Mesodermal cell (in vitro differentiated cells): Measurements from ENCODE around the gene STX18.
"Not testable (repeated sequence)": the region's sequence is repeated elsewhere in the genome, so short reads cannot be mapped to it uniquely, and the experiment has no call there.

ENCODE experiments used
- H3K27ac ChIP-seq: 2 replicates; pipeline ENCODE4 v1.7.0; 2013; ENCODE audit warnings: mild to moderate bottlenecking, low read depth, low read length, moderate library complexity; ENCODE audit not compliant: severe bottlenecking
- H3K36me3 ChIP-seq: 2 replicates; pipeline ENCODE4 v1.7.1; 2013; ENCODE audit warnings: mild to moderate bottlenecking, low read length, moderate library complexity; ENCODE audit not compliant: control insufficient read depth, insufficient read depth
- H3K4me1 ChIP-seq: one replicate; pipeline ENCODE4 v1.7.1; 2013; ENCODE audit warnings: mild to moderate bottlenecking, low read length; ENCODE audit not compliant: insufficient read depth, control insufficient read depth, poor library complexity, severe bottlenecking
- H3K4me3 ChIP-seq: 2 replicates; pipeline ENCODE4 v1.7.0; 2013; ENCODE audit warnings: low read length, control low read depth, mild to moderate bottlenecking; ENCODE audit not compliant: insufficient read depth, poor library complexity, severe bottlenecking; ENCODE audit errors: extremely low read depth
- H3K9me3 ChIP-seq: 2 replicates; pipeline ENCODE4 v1.7.1; 2013; ENCODE audit warnings: mild to moderate bottlenecking, low read length, moderate library complexity; ENCODE audit not compliant: control insufficient read depth
- WGBS, 2 experiments: methylation state at CpG; one replicate each; pipeline ENCODE4 v1.1.5; 2013; ENCODE audit warnings: missing lambda C conversion rate in 2 of 2; ENCODE audit not compliant: insufficient coverage in 2 of 2; 5-methylcytosine and 5-hydroxymethylcytosine counted together

The STX18 gene

GRCh38 chr4:4427886-4428285 lies 114.0 kb downstream of the STX18 start:
- no peak overlapping the region for H3K4me3 ChIP-seq
- H3K4me1 ChIP-seq: peaks cover 22% of the 10 kb centered on the region
- no peaks in the 10 kb centered on the region for H3K9me3 ChIP-seq
- H3K36me3 ChIP-seq: peaks cover 31% of the 10 kb centered on the region
- WGBS, 2 experiments: 79 to 93% methylated on average over 3 of the region's 5 CpGs
- no peak overlapping the region for H3K27ac ChIP-seq

- peaks cover 32% of the 10 kb centered on the region for H3K36me3 ChIP-seq
- H3K4me3 ChIP-seq: no peak overlapping the region
- no peaks in the 10 kb centered on the region for H3K9me3 ChIP-seq
- 59 to 62% methylated on average over 8 to 9 of the region's 12 CpGs for WGBS, 2 experiments
- H3K4me1 ChIP-seq: peaks cover 22% of the 10 kb centered on the region
- peak overlapping the region; percentile 10 for H3K27ac ChIP-seq
Measured at GRCh38 chr4:4427121-4427870, 114.6 kb downstream of the STX18 start.

- no peaks in the 10 kb centered on the region for H3K9me3 ChIP-seq
- whole genome bisulfite sequencing, 2 experiments: 70 to 77% methylated on average over 10 to 11 of the region's 11 CpGs
- no peak overlapping the region for H3K4me3 ChIP-seq
- peak overlapping the region; percentile 10 for H3K27ac ChIP-seq
- peaks cover 22% of the 10 kb centered on the region for H3K4me1 ChIP-seq
- H3K36me3 ChIP-seq: peaks cover 33% of the 10 kb centered on the region
Measured at GRCh38 chr4:4426511-4427120, 115.2 kb downstream of the STX18 start.

GRCh38 chr4:4425696-4426095 lies 116.2 kb downstream of the STX18 start:
- H3K4me3 ChIP-seq: no peak overlapping the region
- peaks cover 18% of the 10 kb centered on the region for H3K4me1 ChIP-seq
- H3K27ac ChIP-seq: no peak overlapping the region
- WGBS, 2 experiments: 95 to 96% methylated on average over 6 to 7 of the region's 7 CpGs
- no peaks in the 10 kb centered on the region for H3K9me3 ChIP-seq
- H3K36me3 ChIP-seq: peaks cover 40% of the 10 kb centered on the region

- Histone ChIP-seq H3K27ac (no peak overlapping the region), H3K9me3 (no peaks in the 10 kb centered on the region), H3K36me3 (peaks cover 45% of the 10 kb centered on the region), H3K4me3 (no peak overlapping the region), H3K4me1 (peaks cover 18% of the 10 kb centered on the region)
- 87 to 94% methylated on average over 11 of the region's 13 CpGs for WGBS, 2 experiments
Measured at GRCh38 chr4:4425119-4425690, 116.6 kb downstream of the STX18 start.

GRCh38 chr4:4424499-4425115 lies 117.2 kb downstream of the STX18 start:
- 84 to 86% methylated on average over 4 to 8 of the region's 8 CpGs for WGBS, 2 experiments
- Histone ChIP-seq H3K9me3 (no peaks in the 10 kb centered on the region), H3K36me3 (peaks cover 51% of the 10 kb centered on the region), H3K27ac (no peak overlapping the region), H3K4me3 (no peak overlapping the region), H3K4me1 (peaks cover 18% of the 10 kb centered on the region)

- H3K9me3 ChIP-seq: no peaks in the 10 kb centered on the region
- no peak overlapping the region for H3K4me3 ChIP-seq
- WGBS, 2 experiments: 68 to 73% methylated on average over 5 to 6 of the region's 9 CpGs
- no peak overlapping the region for H3K27ac ChIP-seq
- peaks cover 57% of the 10 kb centered on the region for H3K36me3 ChIP-seq
- H3K4me1 ChIP-seq: peaks cover 18% of the 10 kb centered on the region
Measured at GRCh38 chr4:4423706-4424498, 117.9 kb downstream of the STX18 start.

GRCh38 chr4:4422856-4423499 lies 118.9 kb downstream of the STX18 start:
- H3K4me1 ChIP-seq: peaks cover 15% of the 10 kb centered on the region
- 87 to 90% methylated on average over 11 of the region's 12 CpGs for WGBS, 2 experiments
- H3K36me3 ChIP-seq: peaks cover 63% of the 10 kb centered on the region
- H3K4me3 ChIP-seq: no peak overlapping the region
- no peaks in the 10 kb centered on the region for H3K9me3 ChIP-seq
- H3K27ac ChIP-seq: no peak overlapping the region

GRCh38 chr4:4422117-4422516 lies 119.7 kb downstream of the STX18 start:
- H3K9me3 ChIP-seq, H3K27ac ChIP-seq, H3K4me3 ChIP-seq, H3K4me1 ChIP-seq: not testable (repeated sequence)
- H3K36me3 ChIP-seq: peaks cover 63% of the 10 kb centered on the region
- WGBS, 2 experiments: 96 to 99% methylated on average over 6 to 7 of the region's 7 CpGs

- Histone ChIP-seq H3K4me3 (no peak overlapping the region), H3K27ac (no peak overlapping the region), H3K9me3 (no peaks in the 10 kb centered on the region), H3K4me1 (no peaks in the 10 kb centered on the region), H3K36me3 (peaks cover 60% of the 10 kb centered on the region)
- 96 to 98% methylated on average over 5 to 9 of the region's 11 CpGs for WGBS, 2 experiments
Measured at GRCh38 chr4:4421356-4421755, 120.5 kb downstream of the STX18 start.
